HCEC 1CT (cell line): ENCODE data around the gene GRID2IP.
A peak's percentile ranks its signal among the peaks of the same experiment; 100 is the strongest.

Experiments
- DNase-seq: peaks from one replicate; pipeline ENCODE4 v3.0.0-alpha.2; 2017

GRID2IP gene

GRCh38 chr7:6559896-6560295 lies 8.6 kb upstream of the GRID2IP start:
- DNase-seq = no peak

GRCh38 chr7:6558837-6559236 lies 7.6 kb upstream of the GRID2IP start:
- peak; percentile 44 for DNase-seq

GRCh38 chr7:6556196-6556595 lies 4.9 kb upstream of the GRID2IP start:
- no peak for DNase-seq

- DNase-seq = no peak
Observed at GRCh38 chr7:6554848-6555247, 3.6 kb upstream of the GRID2IP start.

GRCh38 chr7:6553448-6554044 lies 2.3 kb upstream of the GRID2IP start:
- no peak for DNase-seq

GRCh38 chr7:6547400-6547799 lies 3.9 kb downstream of the GRID2IP start:
- no peak for DNase-seq

GRCh38 chr7:6546498-6547251 lies 4.6 kb downstream of the GRID2IP start:
- no peak for DNase-seq

GRCh38 chr7:6545398-6546126 lies 5.7 kb downstream of the GRID2IP start:
- no peak for DNase-seq

GRCh38 chr7:6542368-6542767 lies 8.9 kb downstream of the GRID2IP start:
- DNase-seq = no peak

GRCh38 chr7:6536262-6537260 lies 14.7 kb downstream of the GRID2IP start:
- DNase-seq = no peak

GRCh38 chr7:6533893-6534495 lies 17.3 kb downstream of the GRID2IP start:
- no peak for DNase-seq

- no peak for DNase-seq
Observed at GRCh38 chr7:6532516-6532915, 18.7 kb downstream of the GRID2IP start.

GRCh38 chr7:6531492-6532279 lies 19.6 kb downstream of the GRID2IP start:
- DNase-seq = no peak

GRCh38 chr7:6530626-6531491 lies 20.4 kb downstream of the GRID2IP start:
- DNase-seq = no peak

GRCh38 chr7:6529643-6530042 lies 21.6 kb downstream of the GRID2IP start:
- no peak for DNase-seq

GRCh38 chr7:6528401-6529130 lies 22.7 kb downstream of the GRID2IP start:
- DNase-seq = no peak

GRCh38 chr7:6526997-6527378 lies 24.3 kb downstream of the GRID2IP start:
- no peak for DNase-seq

GRCh38 chr7:6520163-6520981 lies 30.9 kb downstream of the GRID2IP start:
- DNase-seq = no peak
